ENCODE data around the gene P3H3.
"Not testable (repeated sequence)": the region's sequence is repeated elsewhere in the genome, so short reads cannot be mapped to it uniquely, and the experiment has no call there.

P3H3 gene

DNA sequence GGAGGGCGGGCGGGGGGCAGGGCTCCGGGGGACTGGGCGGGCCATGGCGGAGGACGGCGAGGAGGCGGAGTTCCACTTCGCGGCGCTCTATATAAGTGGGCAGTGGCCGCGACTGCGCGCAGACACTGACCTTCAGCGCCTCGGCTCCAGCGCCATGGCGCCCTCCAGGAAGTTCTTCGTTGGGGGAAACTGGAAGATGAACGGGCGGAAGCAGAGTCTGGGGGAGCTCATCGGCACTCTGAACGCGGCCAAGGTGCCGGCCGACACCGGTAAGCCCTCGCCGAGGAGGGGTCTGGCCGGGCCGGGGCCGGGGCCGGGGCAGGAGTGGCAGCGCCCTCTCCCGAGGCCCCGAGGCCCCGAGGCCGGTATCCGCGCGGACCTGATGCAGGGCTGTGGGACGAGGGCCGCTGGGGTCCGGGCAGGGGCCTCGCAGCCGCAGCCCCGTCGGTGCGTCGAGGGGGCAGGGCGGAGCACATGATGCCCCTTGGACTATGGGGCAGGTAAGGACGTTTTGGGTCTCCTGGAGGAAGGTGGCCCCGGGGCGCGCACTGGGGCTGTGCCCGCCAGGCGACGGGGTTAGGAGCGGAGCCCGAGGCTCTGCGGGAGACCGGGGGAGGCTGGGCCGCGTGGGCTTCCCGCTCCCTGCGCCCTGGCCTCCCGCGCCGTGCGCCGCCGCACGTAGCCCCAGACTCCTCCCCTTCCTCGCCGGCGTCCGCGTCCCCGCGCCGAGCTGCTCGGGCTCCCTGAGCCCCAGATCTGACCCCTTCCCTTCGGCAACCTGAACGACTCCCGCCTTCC lies 39.4 kb downstream of the P3H3 start, which contains the start of gene TPI1:
Gene TPI1 (plus strand): TSS at position 119 of the 798 bp plus-strand sequence. CDS start 36 bp downstream, at position 155.
- DNase-seq (ENCODE audit: low read depth) = peak; percentile 81

- DNase-seq (ENCODE audit: low read depth) = no peak
These were observed 40.2 kb downstream of the P3H3 start for GRCh38 chr12:6868211-6869048.

DNA sequence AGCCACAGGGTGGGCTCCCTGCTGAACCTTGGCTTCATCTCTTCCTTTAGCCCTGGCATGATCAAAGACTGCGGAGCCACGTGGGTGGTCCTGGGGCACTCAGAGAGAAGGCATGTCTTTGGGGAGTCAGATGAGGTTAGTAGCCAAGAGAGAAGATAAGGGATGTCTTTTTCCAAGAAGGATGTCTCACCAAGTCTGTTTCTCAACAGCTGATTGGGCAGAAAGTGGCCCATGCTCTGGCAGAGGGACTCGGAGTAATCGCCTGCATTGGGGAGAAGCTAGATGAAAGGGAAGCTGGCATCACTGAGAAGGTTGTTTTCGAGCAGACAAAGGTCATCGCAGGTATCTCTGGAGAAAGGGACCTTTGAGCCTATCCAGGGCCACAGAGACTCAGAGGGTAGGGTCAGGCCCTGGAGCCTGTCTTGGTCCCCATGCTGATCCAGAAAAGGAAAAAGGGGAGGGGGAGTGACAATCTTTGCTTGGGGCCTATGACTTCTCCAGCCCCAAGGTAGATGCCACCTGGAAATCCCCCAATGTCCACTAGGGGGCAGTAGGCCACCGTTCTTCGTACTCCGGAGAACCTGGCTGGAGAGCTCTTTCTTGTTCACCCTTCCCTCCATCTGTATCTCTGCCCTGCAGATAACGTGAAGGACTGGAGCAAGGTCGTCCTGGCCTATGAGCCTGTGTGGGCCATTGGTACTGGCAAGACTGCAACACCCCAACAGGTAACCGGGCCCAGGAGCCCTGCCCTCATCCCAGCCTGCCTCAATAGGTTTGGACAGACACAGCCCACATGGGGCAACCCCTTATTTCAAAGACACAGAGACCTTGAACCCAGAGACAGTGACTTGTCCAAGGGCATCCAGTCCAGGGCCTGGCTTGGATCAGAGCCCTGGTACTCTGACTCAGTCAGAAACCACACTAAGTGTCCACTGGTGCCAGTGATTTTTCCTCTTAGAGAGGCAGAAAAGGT lies 41.1 kb downstream of the P3H3 start:
- DNase-seq (ENCODE audit: low read depth) = peak; percentile 56

GRCh38 chr12:6870304-6870703 lies 42.1 kb downstream of the P3H3 start:
- DNase-seq (ENCODE audit: low read depth) = peak; percentile 28

DNA sequence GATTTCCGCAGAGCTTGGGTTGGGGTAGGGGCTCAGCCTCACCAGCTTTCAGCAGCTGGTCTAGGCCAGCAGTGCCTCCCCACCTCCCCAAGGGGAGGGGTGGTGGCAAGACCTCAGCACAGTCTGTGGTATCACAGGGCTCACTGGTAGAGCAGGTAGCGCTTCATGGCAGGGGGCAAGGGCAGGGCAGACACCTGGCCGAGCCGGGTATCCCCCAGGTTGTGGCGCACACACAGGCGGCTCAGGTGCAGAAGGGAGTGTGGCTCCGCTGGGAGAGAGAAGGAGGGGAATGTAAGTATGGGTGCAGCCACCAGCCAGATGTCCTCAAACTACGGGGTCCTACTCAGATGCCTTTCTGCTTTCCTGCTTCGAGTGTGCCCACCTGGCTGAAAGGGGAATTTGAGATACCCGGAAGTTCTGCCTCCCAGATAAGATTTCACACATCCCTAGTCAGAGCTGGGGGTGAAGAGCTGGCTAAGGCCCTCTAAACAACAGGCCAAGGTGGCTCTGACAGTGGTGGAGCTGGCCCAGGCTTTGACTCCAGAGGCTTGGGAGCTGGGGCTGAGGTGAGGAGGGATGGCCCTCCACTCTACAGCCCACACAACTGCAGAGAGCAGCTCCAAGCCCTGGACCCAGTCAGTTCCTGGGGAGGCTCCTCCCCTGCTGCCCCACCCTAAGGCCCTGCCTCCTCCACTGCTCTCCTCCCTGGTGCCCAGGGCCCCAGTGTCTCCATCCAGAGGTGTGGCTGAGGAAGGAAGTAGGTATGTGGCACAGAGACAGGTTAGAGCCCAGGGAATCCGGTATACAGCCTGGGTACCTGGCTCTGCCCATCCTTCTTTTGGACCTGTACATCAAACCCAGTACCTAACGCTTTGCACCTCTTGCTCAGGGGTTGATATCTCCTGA lies 43.1 kb downstream of the P3H3 start:
- no peak for DNase-seq (ENCODE audit: low read depth)

DNA sequence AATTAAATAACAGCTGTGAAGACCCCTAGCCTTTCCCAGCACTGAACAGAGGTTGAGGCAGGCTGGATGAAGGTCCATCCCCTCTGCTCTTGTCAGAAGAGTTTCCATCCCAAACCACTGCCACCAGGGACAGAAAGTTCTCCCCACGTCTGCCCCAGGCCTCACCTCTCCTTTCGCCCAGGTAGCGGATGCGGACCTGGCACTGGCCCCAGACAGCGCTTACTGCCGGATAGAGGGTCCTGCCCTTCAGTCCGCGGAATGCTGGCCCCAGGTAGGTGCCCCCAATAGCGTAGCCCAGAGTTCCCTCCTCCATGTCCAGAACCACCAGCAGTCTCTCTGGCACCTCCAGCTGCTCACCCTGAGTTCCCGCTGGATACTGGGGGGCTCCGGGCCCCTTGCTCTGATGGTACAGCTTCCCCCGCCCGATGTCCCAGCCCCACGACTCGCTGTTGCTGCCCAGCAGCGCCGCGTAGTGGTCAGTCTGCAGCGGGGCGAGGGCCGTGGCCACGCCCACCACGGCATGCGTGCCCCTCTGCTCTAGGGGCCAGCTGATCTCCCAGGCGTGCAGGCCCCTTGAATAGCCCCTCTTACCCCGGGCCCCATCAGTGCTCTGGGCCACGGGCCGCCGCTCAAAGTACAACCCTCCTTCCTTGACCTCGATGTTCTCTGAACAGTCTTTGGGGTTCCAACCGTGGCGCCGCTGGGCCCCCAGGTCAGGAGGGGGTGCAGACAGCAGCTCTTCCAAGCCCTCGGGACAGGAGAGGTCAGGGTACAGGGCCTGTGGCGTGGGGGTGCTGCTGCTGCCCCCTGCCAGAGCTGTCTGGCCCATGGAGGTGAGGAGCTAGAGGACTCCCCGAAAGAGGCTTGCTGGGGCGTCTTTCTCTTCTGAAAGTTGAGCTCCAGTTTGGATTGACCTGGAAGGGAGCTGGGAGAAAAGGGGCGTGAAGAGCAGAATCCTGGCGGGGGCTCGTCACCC lies 44.2 kb downstream of the P3H3 start:
- peak; percentile 58 for DNase-seq (ENCODE audit: low read depth)

DNA sequence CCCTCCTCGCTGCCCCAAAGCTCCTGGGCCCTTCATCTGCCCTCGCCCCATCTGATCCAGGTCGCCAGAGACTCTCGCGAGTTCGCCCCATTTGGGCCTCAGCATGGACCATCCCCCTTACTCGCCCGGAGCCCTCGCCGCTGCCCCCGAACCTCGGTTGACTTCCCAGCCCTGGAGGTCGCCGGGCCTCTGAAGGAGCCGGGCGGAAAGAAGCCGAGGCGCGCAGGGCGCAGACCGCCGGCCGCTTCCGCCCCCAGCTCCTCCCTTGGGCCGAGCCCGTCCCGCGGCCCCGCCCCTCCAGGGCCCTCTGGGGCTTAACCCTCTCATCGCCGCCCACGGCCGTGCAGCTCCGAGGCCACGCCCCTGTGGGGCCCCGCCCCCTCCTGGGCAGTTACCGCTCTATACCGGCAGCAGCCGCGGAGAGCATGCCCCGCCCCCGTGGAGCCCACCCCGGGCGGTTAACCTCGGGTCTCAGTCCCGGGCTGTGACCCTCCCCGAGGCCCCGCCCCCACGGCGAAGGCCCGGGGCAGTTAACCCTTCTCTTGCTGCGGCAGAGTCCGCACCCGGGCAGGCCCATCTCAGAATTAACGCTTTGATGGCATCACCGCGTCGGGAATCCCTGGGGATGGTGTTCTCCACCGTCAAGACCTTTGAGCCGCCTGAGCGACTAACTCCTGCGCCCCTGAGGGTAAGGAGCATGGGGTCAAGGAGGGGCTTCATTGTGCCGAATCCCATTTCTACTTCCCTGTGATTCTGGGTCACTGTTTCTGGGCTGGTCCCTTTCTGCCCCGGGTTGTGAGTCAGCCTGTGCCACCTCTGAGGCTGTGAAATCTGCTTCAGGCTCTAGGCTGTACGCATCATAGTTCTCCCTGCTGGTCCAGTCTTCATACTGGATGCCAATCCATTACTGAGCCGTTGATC lies 45.1 kb downstream of the P3H3 start, which contains the start of gene SPSB2:
Gene SPSB2 (minus strand): TSS at position 210 of the 921 bp plus-strand sequence. CDS start 402 bp downstream, outside the sequence.
- DNase-seq (ENCODE audit: low read depth) = peak; percentile 95

DNA sequence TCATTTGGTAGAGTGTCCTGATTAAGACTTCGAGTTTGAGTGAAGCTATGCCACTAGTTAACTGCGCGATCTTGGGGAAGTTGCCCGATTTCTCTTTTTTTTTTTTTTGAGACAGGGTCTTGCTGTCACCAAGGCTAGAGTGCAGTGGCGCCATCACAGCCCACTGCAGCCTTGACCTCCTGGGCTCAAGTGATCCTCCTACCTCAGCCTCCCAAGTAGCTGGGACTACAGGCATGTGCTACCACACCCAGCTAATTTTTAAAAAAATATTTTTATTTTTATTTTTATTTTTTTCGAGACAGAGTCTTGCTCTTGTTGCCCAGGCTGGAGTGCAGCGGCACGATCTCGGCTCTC lies 45.8 kb downstream of the P3H3 start:
- DNase-seq (ENCODE audit: low read depth) = not testable (repeated sequence)

GRCh38 chr12:6879824-6880223 lies 51.6 kb downstream of the P3H3 start:
- DNase-seq (ENCODE audit: low read depth) = not testable (repeated sequence)

DNA sequence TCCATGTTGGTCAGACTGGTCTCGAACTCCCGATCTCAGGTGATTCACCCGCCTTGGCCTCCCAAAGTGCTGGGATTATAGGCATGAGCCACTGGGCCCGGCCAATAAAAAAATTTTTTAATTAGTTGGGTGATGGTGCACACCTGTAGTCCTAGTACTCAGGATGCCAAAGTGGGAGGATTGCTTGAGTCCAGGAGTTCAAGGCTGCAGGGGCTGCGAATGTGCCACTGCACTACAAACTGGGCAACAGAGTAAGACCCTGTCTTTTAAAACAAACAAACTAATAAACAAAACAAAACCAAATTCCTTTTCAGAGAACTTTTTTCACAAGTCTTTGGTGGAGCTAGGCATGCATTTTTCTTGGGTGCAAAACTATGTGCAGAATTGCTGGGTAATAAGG lies 55.0 kb downstream of the P3H3 start:
- no peak for DNase-seq (ENCODE audit: low read depth)

DNA sequence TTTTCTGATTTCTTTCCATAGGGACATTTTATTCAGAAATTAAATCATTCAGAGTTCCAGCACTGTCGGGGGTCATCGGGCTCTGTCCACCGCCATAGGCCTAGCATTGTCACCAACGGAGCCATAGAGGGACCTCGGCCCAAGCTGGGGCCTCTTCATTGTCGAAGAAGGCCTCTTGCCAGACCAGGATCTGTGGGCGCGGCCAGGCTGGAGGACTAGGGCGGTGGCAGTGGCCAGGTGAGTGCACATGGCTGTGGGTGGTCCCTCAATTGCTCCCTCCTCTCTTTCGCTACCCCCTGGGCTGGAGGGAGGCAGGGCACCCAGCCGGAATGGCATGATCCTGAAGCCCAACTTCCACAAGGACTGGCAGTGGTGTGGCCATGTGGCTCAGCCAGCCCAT lies 55.5 kb downstream of the P3H3 start:
- DNase-seq (ENCODE audit: low read depth) = no peak

GRCh38 chr12:6884539-6884938 lies 56.3 kb downstream of the P3H3 start:
- DNase-seq (ENCODE audit: low read depth) = no peak

GRCh38 chr12:6886206-6886999 lies 58.2 kb downstream of the P3H3 start:
- not testable (repeated sequence) for DNase-seq (ENCODE audit: low read depth)

GRCh38 chr12:6887460-6887859 lies 59.3 kb downstream of the P3H3 start:
- no peak for DNase-seq (ENCODE audit: low read depth)

GRCh38 chr12:6888360-6888759 lies 60.2 kb downstream of the P3H3 start:
- DNase-seq (ENCODE audit: low read depth) = no peak

DNA sequence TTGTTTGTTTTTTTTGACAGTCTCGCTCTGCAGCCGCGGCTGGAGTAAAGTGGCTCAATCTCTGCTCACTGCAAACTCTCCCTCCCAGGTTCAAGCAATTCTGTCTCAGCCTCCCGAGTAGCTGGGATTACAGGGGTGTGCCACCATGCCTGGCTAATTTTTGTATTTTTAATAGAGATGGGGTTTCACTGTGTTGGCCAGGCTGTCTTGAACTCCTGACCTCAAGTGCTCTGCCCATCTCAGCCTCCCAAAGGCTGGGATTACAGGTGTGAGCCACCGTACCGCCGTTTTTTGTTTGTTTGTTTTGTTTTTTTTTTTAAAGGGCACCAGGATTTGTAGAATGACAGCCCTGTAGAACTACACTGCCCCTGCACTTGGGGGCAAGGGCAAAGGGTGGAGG lies 60.6 kb downstream of the P3H3 start:
- DNase-seq (ENCODE audit: low read depth) = not testable (repeated sequence)

Measured in fibroblast of gingiva (primary cell).